Fibroblast of skin of right biceps (primary cell): ENCODE results near the gene CTAG1A.
"Not testable (repeated sequence)": the region's sequence is repeated elsewhere in the genome, so short reads cannot be mapped to it uniquely, and the experiment has no call there.

ENCODE experiments used
- DNase-seq: peaks from one replicate; pipeline ENCODE4 v3.0.0-alpha.2; 2013

CTAG1A gene

DNA sequence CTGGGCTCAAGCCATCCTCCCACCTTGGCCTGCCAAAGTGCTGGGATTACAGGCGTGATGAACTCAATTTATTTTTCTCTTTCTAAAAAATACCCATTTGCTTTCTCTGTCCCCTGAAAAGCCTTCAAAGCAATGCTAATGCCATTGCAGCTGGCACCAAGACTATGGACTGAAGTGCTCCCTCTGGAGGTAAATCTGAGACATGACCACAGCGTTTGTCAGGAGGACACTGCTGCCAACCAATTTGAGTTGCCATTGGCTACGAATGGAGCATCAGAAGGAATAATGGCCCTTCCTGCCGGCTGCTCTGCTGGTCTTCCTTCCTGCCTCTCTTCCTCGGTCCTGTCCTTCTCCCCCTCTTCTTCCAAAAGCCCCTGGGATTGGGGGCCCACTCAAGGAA is 9.9 kb upstream of the CTAG1A start:
- DNase-seq, result not testable (repeated sequence)

- not testable (repeated sequence) for DNase-seq
These were observed 1.9 kb upstream of the CTAG1A start for GRCh38 chrX:154582994-154583393.

GRCh38 chrX:154590415-154590814 is 5.5 kb downstream of the CTAG1A start:
- not testable (repeated sequence) for DNase-seq

GRCh38 chrX:154592505-154592904 is 7.6 kb downstream of the CTAG1A start:
- no peak for DNase-seq

DNA sequence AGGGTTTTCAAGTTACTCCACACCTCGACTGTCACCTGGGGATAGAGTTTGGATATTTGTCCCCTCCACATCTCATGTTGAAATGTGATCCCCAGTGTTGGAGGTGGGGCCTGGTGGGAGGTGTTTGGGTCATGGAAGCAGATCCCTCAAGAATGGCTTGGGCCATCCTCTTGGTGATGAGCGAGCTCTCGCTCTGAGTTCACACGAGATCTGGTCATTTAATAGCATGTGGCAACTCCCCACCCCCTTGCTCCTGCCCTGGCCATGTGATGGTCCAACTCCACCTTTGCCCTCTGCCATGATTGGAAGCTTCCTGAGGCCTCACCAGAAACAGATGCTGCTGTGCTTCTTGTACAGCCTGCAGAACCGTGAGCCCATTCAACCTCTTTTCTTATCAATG is 8.3 kb downstream of the CTAG1A start:
- DNase-seq, result no peak

- DNase-seq, result no peak
These were observed 9.6 kb downstream of the CTAG1A start for GRCh38 chrX:154594491-154594890.

GRCh38 chrX:154595559-154596249 is 10.8 kb downstream of the CTAG1A start:
- peak; percentile 7 for DNase-seq

- DNase-seq, result peak; percentile 91
These were observed 11.5 kb downstream of the CTAG1A start for GRCh38 chrX:154596290-154596929.

- DNase-seq, result no peak
These were observed 12.3 kb downstream of the CTAG1A start for GRCh38 chrX:154597221-154597620.

GRCh38 chrX:154598656-154599055 is 13.7 kb downstream of the CTAG1A start:
- no peak for DNase-seq

GRCh38 chrX:154599531-154599930 is 14.6 kb downstream of the CTAG1A start:
- DNase-seq, result no peak

GRCh38 chrX:154600759-154601374 is 15.9 kb downstream of the CTAG1A start:
- DNase-seq, result peak; percentile 48

DNA sequence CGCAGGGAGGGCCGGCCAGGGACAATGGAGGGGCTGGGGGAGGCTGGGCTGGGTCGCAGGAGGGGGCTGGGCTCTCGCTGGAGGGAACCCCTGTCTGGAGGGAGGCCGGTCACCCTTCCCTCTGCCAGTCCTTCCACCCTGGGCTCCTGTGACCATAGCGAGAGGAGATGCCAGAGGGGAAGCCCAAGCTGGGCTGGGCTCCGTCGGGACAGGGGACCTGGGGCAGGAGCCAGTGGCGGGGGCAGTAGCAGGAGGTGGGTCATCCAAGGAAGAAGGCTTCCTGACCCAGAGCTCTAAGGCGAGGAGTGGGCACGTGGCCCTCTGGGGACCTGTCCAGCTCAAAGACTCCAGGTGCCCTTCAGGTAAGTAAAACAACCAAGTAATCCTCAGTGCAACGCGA is 17.3 kb downstream of the CTAG1A start:
- DNase-seq, result no peak

DNA sequence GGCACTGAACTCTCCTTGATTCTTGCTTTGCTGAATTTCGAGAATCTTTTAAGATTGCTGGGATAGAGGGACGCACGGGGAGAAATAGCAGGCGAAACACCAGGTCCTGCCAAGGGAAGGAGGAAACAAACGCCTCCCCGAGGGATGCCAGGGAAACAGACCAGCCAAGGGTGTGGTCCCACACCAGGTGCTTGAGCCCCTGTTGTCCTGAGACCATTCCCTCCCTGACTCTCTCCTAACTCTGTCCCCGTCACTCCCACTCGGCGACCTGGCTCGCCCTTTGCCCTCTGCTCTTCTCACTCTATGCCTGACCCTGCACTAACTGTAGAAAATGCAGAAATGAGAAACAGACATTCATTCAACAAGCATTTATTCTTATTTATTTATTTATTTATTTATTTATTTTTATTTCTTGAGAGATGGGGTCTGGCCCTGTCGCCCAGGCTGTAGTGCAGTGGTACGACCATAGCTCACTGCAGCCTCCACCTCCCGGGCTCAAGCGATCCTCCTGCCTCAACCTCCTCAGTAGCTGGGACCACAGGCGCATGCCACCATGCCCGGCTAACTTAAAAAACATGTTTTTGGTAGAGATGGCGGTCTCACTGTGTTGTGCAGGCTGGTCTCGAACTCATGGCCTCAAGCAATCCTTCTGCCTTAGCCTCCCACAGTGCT is 18.0 kb downstream of the CTAG1A start:
- no peak for DNase-seq

- peak; percentile 64 for DNase-seq
These were observed 18.8 kb downstream of the CTAG1A start for GRCh38 chrX:154603438-154604430.

GRCh38 chrX:154605566-154605965 is 20.6 kb downstream of the CTAG1A start:
- no peak for DNase-seq

DNA sequence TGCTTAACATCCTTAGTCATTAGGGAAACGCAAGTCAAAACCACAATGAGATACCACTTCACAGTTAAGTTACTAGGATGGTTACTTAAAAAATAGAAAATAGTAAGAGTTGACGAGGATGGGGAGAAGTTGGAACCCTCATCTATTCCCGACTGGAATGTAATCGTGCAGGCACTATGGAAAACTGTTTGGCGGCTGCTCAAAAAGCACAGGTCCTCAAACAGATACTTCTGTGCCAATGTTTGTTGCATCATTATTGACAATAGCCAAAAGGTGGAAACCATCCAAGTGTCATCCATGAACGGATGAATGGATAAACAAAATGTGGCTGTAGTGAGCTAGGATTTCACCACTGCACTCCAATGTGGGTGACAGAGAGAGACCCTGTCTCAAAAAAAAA is 22.4 kb downstream of the CTAG1A start:
- DNase-seq, result no peak

DNA sequence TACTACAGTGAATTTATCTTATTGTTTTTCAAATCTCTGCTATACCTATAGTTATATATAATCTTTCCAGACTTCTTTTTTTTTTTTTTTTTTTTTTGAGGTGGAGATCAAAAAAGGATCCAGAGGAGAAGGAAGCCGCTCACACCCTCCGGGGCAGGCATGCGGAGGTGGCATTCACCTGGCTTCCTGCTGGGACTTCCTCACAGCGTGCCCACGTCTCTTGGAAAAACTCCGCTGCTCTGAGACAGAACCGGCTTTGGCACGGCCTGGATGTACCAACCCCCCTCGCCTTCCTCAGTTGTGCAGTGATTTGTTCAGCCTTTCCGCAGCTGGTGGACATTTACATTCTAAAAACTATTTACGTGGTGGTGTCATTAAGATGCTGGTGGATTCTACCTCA is 23.0 kb downstream of the CTAG1A start:
- not testable (repeated sequence) for DNase-seq

DNA sequence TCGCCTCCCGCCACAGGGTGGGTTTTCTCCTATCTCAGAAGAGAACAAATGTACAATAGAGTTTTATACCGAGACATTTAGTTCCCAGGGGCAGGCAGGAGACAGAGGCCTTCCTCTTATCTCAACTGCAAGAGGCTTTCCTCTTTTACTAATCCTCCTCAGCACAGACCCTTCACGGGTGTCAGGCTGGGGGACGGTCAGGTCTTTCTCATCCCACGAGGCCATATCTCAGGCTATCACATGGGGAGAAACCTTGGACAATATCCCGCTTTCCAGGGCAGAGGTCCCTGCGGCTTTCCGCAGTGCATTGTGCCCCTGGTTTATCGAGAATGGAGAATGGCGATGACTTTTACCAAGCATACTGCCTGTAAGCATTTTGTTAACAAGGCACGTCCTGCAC is 23.9 kb downstream of the CTAG1A start:
- DNase-seq, result not testable (repeated sequence)

- DNase-seq, result not testable (repeated sequence)
These were observed 26.2 kb downstream of the CTAG1A start for GRCh38 chrX:154611146-154611545.

DNA sequence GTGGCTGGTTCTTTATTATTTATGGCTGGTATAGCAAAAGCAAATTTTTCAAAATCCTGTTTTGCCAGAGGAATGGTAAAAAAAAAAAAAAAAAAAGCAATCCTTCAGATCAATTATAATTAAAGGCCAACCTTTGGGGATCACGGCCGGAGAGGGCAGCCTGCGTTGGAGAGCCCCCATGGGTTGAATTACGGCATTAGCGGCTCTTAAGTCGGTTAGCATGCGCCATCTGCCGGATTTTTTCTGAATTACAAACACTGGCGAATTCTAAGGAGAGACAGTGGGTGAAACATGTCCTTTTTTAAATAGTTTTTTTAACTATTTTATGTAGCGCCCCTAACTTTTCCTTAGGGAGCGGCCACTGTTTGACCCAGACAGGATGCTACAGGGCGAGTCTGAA is 28.7 kb downstream of the CTAG1A start:
- not testable (repeated sequence) for DNase-seq

DNA sequence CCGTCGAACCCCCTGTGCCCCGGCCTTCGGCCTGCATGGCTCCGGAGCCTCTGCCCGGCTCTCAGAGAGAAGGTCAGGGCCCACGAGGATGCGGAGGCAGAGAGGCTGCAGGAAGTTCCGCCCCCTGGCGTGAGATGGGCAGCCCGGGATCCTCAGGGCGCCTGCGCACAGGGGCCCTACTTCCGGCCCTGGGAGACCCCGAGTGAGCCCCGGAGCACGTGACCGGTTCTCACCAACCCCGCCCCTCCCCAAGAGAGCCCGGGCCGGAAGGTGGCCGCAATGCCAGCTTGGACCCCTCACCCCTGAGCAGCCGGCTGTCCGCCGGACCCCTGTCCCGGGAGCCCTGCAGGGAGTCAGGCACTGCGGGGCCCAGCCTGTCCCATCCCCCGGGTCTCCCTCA is 34.2 kb downstream of the CTAG1A start, which contains the start of gene CTAG1B:
CTAG1B (minus strand) TSS at position 101 of the 400 bp plus-strand sequence; CDS start at position 37, 64 bp downstream.
- DNase-seq, result not testable (repeated sequence)
